Hematopoietic multipotent progenitor cell (in vitro differentiated cells): ENCODE results near the gene SOX12. TPM values are rescaled to one million over a fixed set of nuclear protein-coding genes. Genes with fewer than 3 reads are reported as not detected.

Source experiments
- DNase-seq, 3 donors: peaks; one replicate each; pipeline ENCODE4 v3.0.0-alpha.2; 2011 to 2015; ENCODE audit warnings: low read depth in 2 of 3, low spot score in 2 of 3
- total RNA-seq: library from RNA; depleted of rRNA; stranded (reverse); fragments of >200 nt; gene quantifications from one replicate; pipeline ENCODE4 v1.2.3, GENCODE V29; 2012

SOX12 gene
- total RNA-seq, 1 donor = 12.4 TPM

DNA sequence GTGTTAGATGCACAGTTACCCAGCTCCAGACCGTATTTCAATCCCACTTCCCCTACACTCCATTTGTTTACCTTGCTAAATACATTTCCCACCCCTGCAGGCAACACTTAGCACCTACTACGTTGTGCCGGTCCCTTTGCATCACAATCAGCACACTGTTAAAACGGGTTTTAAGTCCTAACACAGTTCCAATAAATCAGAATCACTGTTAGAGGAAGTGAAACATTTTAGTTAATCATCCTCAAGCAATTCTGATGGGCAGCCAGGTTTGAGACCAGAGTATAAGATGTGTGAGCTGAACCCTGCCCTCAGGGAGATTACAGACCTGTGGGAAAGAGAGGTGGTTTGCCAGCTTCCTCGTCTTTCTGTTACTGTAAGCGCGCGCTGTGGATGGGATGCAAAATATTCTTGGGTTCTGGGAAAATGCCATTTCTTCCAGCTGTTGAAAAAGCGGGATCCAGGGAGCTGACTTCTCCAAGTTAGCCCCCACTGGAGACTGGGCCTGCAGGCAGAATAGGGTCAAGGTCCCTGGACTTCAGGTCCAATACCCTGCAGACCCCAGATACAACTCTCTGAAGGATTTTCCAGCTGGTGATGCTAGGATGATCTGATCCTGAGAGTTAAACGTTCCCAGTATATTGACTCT, 24.9 kb upstream of the SOX12 start:
- DNase-seq = no peak

DNA sequence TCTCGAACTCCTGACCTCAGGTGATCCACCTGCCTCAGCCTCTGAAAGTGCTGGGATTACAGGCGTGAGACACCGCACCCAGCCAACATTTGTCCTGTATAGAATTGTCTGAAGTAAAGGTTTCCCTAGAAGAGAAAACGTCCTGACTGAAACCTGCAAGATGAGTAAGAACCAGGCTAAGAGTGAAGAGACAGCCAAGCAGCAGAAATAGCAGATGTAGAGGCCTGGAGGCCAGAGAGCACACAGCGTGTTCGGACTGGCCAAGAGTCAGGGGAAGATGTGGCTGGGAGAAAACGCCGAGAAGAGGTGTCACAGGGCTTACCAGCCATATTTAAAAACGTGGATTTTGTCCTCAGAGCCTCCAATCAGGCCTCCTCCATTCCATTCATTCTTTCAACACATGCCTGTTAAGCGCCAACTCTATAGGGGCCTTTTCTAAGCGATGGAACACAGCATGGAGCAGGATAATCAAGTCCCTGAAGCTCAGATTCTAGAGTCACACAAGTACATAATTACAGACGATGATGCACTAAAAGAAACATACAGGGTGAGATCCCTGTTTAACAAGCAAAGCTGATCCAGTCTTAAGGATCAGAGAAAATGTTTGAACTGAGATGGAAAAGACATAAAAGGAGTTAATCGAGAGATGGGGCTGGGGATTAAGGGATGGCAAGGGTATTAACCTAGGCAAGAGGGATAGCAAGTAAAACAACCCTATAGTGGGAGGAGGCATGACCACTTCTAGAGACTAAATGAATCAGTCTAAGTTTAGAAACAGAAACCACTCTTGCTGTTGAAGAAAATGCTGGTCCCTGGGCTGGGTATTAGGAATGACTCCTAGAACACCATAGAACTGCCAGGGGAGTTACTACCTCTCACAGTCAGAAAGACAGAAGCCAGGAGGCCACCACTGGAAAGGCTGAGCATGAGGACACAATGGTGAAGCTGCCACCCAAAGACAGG, 23.2 kb upstream of the SOX12 start:
- DNase-seq = no peak

DNA sequence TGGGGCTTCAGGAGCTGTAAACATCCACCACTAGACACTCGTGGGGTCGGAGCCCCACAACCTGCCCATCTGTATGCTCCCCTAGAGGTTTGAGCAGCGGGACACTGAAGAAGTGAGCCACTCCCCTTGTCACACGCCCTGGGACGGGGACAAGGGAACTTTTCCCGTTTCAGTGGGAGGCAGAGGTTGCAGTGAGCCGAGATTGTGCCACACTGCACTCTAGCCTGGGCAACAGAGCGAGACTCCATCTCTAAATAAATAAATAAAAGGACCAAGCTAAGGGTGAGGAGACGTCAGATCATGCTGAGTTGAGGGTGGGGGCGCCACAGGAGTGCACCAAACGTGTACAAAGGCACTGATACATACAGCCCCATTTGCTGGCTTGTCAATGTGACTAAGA, 19.6 kb upstream of the SOX12 start:
- no peak for DNase-seq

- no peak for DNase-seq
Measured at GRCh38 chr20:308427-309038, 16.8 kb upstream of the SOX12 start.

DNA sequence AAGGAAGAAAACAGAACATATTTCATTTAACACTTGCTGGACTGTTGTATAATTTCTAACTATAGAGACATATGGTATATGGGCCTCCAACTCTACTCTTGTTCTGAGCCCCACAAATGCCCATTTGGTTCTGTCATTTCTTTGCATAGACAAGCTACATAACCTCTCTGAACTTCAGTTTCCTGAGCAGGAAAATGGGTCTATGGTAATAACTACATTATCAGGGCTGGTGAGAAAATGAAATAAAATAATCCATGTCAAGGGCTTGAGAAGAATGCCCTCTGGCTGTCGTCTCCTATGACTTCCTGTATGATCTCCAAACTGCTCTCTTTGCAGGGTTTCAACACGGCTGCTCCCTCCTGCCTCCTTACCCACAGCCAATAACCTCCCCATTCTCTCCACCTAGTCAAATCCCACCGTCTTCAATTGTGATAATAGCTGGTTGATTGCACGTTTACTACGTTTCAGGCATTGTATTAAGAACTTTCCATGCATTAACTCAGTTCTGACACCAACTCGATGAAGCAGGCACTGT, 16.0 kb upstream of the SOX12 start:
- DNase-seq = no peak

DNA sequence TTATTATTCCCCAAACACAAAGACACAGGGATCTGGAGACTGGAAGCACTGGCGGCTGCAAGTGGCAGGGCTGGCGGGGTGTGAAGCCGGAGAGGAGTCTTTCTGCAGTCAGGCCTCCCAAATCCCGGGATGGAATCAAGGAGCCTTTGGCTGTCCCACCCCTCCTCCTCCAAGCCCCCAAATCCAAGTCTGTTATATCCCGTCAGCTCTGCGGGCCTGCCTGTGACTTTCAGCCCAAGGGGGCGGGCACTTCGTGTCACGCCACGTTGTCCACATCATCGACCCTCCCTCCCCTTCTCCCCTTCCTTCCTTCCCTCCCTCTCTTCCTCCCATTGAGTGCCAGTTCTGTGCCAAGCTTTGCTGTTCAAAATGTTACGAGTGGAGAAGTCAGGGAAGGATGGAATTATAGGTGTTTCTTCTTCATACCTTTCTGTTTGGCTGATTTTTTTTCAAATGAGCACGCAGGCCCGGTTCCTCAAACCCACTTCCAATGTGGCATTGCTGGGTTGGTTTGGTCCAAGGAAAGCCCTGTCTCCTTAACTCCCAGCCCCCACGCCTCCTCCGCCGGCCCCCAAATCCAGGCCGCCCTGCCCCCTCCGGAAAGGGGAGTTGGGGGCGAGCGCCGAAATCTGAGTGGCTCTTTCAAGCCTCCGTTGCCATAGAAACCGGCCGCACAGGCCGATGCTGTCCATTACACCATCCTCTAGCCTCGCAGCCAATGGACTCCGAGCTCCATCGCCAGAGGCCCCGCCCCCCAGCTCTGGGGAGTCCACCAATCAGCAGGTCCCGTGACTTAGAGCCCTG, 15.3 kb upstream of the SOX12 start:
- peak in 2 of 3 donors; percentile 95 to 99 for DNase-seq

DNA sequence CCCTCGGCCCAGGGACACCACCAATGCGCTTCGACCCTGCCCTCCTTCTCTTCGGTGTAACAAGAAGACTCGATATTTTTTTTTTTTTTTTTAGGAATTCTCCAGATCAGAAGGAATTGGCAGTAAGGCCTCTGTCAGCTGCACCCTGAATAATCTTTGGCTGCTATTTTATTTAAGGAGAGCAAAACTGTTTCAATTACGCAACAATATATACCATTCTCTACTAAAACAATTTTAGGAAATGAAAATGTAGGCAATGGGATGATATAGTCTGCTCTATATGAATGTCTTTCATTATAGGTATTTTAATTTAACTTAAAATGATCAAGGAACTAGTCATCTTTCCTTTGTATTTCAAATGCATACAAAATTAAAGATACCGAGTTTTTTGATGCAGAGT, 14.7 kb upstream of the SOX12 start:
- no peak for DNase-seq

- DNase-seq = no peak
Measured at GRCh38 chr20:311609-312008, 13.7 kb upstream of the SOX12 start.

GRCh38 chr20:312067-312466, 13.3 kb upstream of the SOX12 start:
- DNase-seq = no peak

DNA sequence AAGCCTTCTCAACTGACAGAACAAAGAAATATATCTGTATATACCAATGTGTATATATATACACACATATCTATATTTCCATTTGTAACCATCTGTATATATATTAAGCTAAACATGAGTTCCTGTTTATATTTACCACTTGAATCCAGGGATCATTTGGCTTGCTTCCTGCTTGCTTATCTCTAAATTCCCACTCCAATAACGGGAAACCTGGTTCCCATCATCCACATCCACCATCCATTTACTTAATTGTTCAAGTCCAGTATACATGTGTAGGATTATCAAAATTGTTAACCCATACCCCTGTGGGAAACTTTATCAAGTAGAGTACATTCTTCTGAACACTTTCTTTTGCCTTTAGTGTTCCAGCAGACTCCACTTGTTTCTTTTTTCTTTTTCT, 12.5 kb upstream of the SOX12 start:
- DNase-seq = no peak

DNA sequence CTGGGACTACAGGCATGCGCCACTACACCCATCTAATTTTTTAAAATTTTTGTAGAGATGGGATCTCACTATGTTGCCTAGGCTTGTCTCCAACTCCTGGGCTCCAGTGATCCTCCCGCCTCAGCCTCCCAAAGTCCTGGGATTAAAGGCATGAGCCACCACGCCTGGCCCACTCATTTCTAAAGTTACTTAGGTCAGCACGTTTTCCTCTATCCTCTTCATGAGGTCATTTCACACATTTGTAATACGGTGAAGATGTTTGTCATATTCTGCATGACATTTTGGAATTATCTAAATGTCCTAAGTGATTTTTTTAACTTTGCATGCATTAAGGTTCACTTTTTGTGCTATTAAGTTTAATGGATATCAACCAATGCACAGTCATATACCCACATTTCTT, 11.9 kb upstream of the SOX12 start:
- no peak for DNase-seq

DNA sequence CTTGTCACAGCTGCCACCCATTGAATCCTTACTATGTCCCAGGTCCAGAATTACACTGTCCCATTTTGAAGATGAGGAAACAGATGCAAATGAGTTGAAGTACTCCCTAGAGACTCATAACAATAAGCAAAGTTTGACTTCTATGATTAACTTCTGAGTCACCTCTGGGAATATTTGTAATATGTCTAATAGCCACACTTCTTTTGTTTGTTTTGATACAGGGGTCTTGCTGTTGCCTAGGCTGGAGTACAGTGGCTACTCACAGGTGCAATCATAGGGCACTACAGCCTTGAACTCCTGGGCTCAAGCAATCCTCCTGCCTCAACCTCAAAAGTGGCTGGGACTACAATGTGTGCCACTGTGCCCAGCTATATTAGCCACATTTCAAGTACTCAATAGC, 11.4 kb upstream of the SOX12 start:
- DNase-seq = no peak

DNA sequence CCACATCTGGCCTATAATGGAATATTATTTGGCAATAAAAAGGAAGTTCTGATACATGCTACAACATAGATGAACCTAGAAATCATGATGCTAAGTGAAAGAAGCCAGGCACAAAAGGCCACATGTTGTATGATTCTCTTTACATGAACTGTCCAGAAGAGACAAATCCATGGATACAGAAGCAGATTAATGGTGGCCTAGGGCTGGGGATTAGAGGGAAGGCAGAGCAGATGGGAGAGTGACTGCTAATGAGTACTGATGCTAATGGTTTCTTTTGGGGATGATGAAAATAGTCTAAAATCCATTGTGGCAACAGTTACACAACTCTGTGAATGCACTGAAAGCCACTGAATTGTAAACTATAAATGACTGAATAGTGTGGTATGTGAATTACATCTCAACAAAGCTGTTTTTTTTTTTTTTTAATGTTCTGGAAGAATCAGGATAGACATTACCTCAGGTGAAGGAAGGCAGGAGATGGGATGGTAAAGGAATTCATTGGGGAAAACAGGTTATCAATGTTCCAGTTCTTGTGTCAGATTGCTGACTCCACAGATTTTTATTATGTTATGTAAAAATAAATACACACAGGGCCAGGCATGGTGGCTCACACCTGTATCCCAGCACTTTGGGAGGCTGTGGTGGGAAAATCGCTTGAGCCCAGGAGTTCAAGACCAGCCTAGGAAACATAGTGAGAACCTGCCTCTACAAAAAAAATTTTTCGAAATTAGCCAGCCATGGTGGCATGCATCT, 8.9 kb upstream of the SOX12 start:
- DNase-seq = no peak

GRCh38 chr20:324177-325044, 941 bp upstream of the SOX12 start:
- peak; percentile 67 to 91 (median 90) for DNase-seq

- DNase-seq = peak in 2 of 3 donors; percentile 62 to 65
Measured at GRCh38 chr20:325889-326644, 715 bp downstream of the SOX12 start.

GRCh38 chr20:326645-327185, 1.4 kb downstream of the SOX12 start:
- DNase-seq = no peak

GRCh38 chr20:327186-328026, 2.1 kb downstream of the SOX12 start:
- peak; percentile 52 to 95 (median 93) for DNase-seq
